Measurements from ENCODE around the gene ATXN7.

Gene ATXN7

DNA sequence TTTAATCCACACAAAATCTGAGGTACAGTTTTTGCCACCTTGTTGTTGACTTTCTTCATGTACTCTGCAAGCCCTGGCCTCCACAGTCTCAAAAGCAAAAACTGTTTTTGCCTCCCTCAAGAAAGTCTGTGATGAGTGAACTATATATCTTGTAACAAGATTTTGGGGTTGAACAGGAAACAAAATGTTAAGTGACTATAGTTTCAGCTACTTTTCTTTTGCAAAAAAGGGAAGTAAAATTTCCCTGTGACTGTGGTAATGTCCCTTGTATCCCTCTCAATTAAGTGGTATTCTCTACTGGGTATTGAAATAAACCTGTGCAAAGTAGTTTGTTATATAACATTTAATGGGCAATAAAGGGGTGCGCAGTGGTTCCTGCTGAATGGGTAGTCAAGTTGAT is 69.8 kb downstream of the ATXN7 start:
- no peak for DNase-seq (ENCODE audit: low read depth in 3 of 3, low spot score in 1 of 3)

GRCh38 chr3:63934041-63934866 is 70.6 kb downstream of the ATXN7 start:
- DNase-seq (ENCODE audit: low read depth in 3 of 3, low spot score in 1 of 3), result no peak

DNA sequence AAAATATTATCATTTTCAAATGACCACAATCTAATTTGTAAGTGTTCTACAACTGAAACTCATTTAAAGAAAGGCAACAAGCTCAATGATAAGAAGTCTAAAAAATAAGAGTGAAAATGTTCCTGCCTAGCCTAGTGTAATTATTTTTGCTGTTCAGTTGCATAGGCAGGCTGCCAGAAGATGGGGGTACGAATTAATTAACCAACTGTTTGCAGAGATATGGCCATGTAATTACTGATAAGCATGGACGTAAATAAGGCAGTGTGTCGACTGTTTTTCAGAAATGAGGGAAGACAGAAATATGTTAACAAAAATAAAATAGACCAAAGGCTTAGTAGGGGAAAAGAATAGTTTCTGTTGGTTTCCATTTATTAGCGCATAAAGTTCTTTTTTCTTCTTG is 73.3 kb downstream of the ATXN7 start:
- DNase-seq (ENCODE audit: low read depth in 3 of 3, low spot score in 1 of 3), result no peak

DNA sequence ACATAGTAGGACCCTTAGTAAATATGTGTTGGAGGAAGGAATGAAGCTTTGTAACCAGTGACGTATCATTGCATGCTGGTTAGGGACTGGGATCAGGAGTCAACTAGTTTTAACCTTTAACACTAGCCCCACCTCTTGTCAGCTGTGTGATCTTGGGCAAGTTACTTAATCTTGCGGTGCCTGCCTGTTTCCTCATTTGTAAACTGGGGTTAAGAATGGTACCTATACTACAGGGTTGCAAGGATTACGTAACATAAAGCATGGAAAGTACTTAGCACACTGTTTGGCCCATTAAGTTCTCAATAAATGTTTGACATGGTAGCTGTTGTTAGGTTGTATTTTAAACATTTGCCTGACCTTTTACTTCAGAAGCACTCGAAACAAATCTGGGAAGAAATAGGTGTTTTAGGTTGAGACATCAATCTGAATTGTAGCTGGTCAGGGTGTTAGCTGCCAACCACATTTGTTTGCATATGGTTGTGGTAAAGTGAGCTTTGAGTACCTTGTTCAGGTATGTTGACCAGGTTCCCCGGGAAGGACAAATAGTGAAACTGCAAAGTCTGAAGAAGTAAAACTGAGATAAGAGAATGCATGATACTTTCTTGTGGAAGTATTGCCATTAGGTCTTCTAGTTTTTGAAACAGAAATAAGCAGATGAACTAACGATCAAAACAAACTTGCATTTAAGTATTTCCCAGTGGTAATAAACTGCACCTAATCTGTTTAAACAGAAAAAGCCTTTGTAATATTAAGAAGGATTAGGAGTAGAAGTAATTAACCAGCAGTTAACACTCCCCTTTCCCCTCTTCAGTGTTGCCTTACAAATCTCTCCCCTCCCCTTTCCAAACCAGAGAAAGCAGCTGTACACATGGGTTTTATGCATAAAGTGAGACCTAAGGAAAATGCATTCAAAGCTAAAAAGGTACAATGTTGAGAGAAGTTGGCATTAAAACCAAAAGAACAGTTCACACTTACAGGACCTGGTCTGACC is 74.3 kb downstream of the ATXN7 start:
- DNase-seq (ENCODE audit: low read depth in 3 of 3, low spot score in 1 of 3), result no peak

DNA sequence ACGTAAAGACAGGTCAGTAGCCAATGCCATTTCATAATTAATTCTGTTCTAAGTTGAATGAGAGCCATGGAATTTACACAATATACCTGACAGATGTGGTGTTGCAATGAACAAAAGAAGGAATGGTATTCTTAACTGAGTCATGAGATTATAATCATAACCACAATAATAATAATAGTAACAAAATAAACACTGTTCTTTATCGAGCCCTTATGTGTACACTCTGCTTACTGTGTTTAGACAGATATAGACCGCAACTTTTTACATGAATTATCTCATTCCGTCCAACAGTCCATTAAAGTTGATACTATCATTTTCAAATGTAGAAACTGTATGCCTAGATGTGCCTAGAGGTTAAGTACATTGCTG is 76.7 kb downstream of the ATXN7 start:
- DNase-seq (ENCODE audit: low read depth in 3 of 3, low spot score in 1 of 3), result no peak

DNA sequence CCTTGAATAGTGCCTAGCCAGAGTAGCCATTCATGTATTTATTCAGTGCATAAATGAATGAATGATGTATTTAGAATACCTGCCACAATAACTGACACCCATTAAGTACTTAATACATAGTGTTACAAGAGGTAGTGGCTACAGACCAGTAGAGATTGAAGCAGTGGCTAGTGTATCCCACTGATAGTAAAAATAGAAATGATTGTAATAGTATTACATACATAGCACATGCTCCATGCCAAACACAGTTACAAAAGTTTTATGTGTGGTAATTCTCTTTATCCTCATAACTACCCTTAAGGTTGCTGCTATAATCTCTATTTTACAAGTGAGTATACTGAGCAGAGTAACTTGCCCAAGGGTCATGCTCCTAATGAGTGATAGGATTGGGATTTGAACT is 78.9 kb downstream of the ATXN7 start:
- no peak for DNase-seq (ENCODE audit: low read depth in 3 of 3, low spot score in 1 of 3)

GRCh38 chr3:63943678-63944077 is 80.0 kb downstream of the ATXN7 start:
- DNase-seq (ENCODE audit: low read depth in 3 of 3, low spot score in 1 of 3), result no peak

- no peak for DNase-seq (ENCODE audit: low read depth in 3 of 3, low spot score in 1 of 3)
Observed at GRCh38 chr3:63945558-63946096, 82.0 kb downstream of the ATXN7 start.

- no peak for DNase-seq (ENCODE audit: low read depth in 3 of 3, low spot score in 1 of 3)
Observed at GRCh38 chr3:63946753-63947152, 83.1 kb downstream of the ATXN7 start.

GRCh38 chr3:63947594-63947993 is 83.9 kb downstream of the ATXN7 start:
- no peak for DNase-seq (ENCODE audit: low read depth in 3 of 3, low spot score in 1 of 3)

GRCh38 chr3:63949005-63949404 is 85.3 kb downstream of the ATXN7 start:
- DNase-seq (ENCODE audit: low read depth in 3 of 3, low spot score in 1 of 3), result no peak

GRCh38 chr3:63950698-63951097 is 87.0 kb downstream of the ATXN7 start:
- no peak for DNase-seq (ENCODE audit: low read depth in 3 of 3, low spot score in 1 of 3)

- DNase-seq (ENCODE audit: low read depth in 3 of 3, low spot score in 1 of 3), result no peak
Observed at GRCh38 chr3:63951492-63952247, 88.0 kb downstream of the ATXN7 start.

DNA sequence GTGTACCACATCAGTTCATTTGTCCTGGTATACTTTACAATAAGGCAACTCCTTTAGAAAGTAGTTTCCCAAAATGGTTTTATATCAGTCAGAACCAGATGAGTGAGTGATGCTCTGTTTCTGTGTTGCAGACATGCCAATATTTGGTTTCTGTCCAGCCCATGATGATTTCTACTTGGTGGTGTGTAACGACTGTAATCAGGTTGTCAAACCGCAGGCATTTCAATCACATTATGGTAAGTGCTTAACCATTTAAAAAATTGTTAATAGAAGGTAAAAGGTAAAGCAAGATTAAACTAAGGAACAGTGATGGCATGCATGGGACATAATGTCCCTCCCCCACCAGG is 88.6 kb downstream of the ATXN7 start:
- no peak for DNase-seq (ENCODE audit: low read depth in 3 of 3, low spot score in 1 of 3)

DNA sequence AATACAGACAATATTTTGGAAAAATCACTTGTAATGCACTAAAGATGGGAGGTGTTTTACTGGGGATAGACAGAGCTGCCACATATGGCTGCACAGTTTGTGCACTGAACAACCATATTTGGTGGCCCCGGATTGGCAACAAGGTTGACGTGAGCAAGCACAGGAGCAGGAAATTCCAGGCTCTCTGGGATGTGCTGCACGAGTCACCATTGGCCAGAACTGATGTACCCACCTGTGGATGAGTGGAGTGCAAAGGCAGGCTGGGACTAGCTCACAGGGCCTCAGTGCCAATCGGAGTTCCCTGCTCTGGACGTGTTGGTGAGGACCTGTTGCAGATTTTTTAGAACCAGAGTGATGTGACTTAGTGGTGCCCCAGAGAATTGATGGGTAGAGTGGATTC is 90.5 kb downstream of the ATXN7 start:
- no peak for DNase-seq (ENCODE audit: low read depth in 3 of 3, low spot score in 1 of 3)

GRCh38 chr3:63955036-63955650 is 91.5 kb downstream of the ATXN7 start:
- DNase-seq (ENCODE audit: low read depth in 3 of 3, low spot score in 1 of 3), result no peak

- no peak for DNase-seq (ENCODE audit: low read depth in 3 of 3, low spot score in 1 of 3)
Observed at GRCh38 chr3:63955830-63956545, 92.3 kb downstream of the ATXN7 start.

GRCh38 chr3:63959146-63959545 is 95.5 kb downstream of the ATXN7 start:
- DNase-seq (ENCODE audit: low read depth in 3 of 3, low spot score in 1 of 3), result no peak

- DNase-seq (ENCODE audit: low read depth in 3 of 3, low spot score in 1 of 3), result no peak
Observed at GRCh38 chr3:63960048-63960711, 96.5 kb downstream of the ATXN7 start.

DNA sequence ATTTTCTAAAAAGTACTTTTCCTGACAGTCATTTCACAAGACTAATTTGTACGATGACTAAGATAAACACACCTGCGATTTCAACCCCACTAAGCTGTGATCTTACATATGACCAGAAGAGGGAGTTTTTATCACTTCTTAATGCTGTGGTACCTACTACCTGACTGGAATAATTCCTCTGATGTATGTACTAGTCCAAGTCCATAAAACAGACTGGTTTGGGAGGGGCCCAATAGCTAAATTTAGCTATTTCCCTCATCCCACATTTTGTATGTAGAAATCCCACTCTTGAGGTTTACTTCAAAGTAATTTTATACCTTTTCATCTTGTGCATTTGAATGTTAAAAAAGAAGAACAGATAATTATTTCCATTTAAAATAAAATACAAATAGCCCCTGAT is 98.2 kb downstream of the ATXN7 start:
- no peak for DNase-seq (ENCODE audit: low read depth in 3 of 3, low spot score in 1 of 3)

Data from stimulated activated CD4-positive, alpha-beta T cell treated with anti-CD3 and anti-CD28 coated beads, TNF-alpha, amount 100 ng/mL, for 1 hour (primary cell).